Eye (tissue), 1 donor: ENCODE measurements around the gene AZGP1.
"Not testable (repeated sequence)": the region's sequence is repeated elsewhere in the genome, so short reads cannot be mapped to it uniquely, and the experiment has no call there.

Source experiments
- DNase-seq: peaks from one replicate; pipeline ENCODE4 v3.0.0-alpha.2; 2015

AZGP1 gene

GRCh38 chr7:99996755-99997544 lies 21.1 kb upstream of the AZGP1 start:
- no peak for DNase-seq

GRCh38 chr7:99994819-99995218 lies 19.0 kb upstream of the AZGP1 start:
- DNase-seq: no peak

- DNase-seq: no peak
Measured at GRCh38 chr7:99992330-99993038, 16.7 kb upstream of the AZGP1 start.

DNA sequence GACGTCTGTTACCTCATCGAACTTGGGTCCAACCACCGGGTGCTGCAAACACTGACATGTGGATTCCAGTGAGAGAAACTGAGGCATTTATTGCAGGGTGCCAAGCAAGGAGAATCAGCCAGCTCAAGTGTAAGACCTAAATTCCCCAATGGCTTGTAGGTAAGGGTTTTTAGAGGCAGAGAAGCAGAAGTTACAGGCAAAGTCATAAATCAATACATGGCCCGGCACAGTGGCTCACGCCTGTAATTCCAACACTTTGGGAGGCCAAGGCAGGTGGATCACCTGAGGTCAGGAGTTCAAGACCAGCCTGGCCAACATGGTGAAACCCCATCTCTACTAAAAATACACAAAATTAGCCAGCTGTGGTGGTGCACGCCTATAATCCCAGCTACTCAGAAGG lies 15.7 kb upstream of the AZGP1 start:
- DNase-seq: not testable (repeated sequence)

DNA sequence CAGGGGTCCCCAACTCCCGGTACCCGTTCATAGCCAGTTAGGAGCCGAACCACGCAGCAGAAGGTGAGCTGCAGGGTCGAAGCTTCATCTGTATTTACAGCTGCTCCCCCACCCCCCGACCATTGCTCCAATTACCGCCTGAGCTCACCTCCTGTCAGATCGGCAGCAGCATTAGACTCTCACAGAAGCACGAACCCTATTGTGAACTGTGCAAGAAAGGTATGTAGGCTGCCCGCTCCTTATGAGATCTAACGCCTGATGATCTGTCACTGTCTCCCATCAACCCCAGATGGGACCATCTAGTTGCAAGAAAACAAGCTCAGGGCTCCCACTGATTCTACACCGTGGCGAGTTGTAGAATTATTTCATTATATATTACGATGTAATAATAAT lies 14.6 kb upstream of the AZGP1 start:
- DNase-seq: peak; percentile 79

DNA sequence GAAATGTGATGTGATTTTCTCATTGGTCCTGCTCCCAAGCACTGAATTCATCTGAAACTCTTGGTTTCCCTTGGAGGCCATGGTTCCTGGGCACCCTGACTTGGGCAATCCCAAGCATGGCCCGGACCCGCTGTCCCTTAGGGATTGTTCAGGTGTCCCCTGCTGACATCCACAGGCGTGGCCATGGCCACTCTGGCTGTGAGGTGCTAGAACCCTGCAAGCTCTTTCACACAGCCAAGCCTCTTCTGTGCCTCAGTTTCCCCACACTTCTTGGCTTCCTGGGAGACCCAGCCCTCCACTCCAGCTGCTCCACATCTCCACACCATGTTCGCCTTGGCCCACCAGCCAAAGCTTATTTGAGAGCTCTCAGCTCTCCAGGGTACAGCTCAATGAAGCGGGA lies 12.0 kb upstream of the AZGP1 start:
- no peak for DNase-seq

GRCh38 chr7:99987306-99987705 lies 11.5 kb upstream of the AZGP1 start:
- DNase-seq: not testable (repeated sequence)

DNA sequence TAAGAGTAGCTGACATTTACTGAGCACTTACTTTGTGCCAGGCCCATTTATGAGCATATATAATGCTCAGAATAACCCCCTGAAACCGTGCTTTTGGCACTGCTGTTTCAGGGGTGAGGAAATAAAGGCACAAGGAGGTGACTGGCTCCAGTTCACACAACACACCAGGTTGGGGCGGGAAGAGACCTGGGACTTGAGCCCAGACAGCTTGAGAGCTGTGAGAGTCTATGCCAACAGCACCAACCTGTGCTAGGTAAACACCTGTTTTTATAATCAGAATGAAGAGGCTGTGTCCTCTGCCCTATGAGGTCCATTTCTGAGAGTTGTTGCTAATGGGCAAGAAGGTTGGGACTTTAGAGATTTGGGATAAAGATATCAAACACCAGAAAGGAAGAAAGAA lies 8.8 kb upstream of the AZGP1 start:
- no peak for DNase-seq

DNA sequence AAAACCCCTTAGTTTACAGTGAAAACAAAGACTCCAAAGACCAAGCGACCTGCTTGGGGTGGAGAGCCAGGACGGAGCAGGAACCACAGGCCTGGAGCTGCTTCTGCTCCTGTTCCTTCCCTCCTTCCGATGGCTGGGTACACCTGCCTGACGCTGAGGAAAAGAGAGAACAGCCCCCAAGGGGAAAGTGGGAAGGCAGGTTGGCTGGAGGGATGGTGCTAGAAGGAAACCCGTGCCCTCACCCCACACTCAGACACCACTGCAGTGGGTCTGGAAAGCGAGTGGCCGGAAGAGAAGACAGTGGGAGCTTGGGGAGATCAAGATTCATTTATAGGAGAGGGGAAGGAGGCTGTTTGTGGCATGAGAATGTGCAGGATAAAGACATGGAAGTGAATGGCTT lies 5.2 kb upstream of the AZGP1 start:
- not testable (repeated sequence) for DNase-seq

DNA sequence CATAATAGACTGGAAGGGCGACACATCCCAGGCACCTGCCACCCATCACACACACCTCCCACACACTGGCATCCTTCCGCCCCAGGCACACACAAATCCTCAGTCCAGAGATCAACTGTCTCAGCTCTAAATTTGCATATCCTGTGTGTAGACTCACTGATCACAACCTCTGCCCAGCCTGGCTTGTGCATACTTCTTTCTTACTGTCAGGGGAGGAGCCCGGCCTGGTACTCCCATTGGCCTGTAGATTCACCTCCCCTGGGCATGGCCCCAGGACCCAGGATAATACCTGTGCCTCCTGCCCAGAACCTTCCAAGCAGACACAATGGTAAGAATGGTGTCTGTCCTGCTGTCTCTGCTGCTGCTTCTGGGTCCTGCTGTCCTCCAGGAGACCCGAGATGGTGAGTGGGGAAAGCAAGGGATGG lies 4.6 kb upstream of the AZGP1 start:
- DNase-seq: not testable (repeated sequence)

GRCh38 chr7:99979814-99980225 lies 4.0 kb upstream of the AZGP1 start:
- DNase-seq: peak; percentile 67

GRCh38 chr7:99976626-99977025 lies 795 bp upstream of the AZGP1 start:
- no peak for DNase-seq

- no peak for DNase-seq
Measured at GRCh38 chr7:99974681-99975080, 1.1 kb downstream of the AZGP1 start.

DNA sequence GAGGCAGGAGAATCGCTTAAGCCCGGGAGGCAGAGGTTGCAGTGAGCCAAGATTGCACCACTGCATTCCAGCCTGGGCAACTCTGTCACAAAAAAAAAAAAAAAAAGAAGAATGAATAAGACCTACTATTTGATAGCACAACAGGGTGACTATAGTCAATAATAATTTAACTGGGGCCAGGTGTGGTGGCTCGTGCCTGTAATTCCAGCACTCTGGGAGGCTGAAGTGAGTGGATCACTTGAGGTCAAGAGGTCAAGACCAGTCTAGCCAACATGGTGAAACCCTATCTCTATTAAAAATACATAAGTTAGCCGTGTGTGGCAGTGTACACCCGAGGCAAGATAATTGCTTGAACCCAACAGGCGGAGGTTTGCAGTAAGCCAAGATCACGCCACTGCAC lies 2.0 kb downstream of the AZGP1 start:
- not testable (repeated sequence) for DNase-seq

- no peak for DNase-seq
Measured at GRCh38 chr7:99971242-99971641, 4.6 kb downstream of the AZGP1 start.

GRCh38 chr7:99969813-99970212 lies 6.0 kb downstream of the AZGP1 start:
- not testable (repeated sequence) for DNase-seq

DNA sequence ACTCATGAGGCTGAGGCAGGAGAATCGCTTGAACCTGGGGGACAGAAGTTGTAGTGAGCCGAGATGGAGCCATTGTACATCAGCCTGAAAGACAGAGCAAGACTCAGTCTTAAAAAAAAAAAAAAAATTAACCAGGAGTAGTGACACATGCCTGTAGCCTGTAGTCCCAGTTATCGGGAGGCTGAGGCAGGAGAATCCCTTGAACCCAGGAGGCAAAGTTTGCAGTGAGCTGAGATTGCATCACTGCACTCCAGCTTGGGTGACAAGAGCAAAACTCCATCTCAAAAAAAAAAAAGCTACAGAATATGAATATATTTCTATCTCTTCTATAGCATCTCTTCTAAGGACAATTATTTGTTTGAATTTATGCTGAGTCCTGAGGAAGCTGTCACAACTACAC lies 6.5 kb downstream of the AZGP1 start:
- DNase-seq: no peak

GRCh38 chr7:99958564-99959227 lies 17.1 kb downstream of the AZGP1 start:
- DNase-seq: no peak

DNA sequence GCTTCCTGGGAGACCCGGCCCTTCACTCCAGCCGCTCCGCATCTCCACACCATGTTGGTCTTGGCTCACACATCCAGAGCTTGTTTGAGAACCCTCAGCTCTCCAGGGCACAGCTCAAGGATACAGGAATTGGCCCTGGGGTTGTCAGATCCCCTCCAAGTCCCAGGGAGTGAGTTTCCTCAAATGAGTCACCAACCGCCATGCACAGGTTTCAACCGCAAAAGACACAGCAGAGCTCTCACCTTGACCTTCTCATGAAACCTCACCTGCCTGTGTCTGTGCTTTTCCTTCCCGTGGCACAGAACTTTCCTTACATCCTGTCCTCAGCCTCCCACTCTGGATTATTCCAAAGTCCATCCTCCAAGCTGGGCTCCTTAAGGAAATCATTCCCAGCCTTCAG lies 20.6 kb downstream of the AZGP1 start:
- DNase-seq: no peak

DNA sequence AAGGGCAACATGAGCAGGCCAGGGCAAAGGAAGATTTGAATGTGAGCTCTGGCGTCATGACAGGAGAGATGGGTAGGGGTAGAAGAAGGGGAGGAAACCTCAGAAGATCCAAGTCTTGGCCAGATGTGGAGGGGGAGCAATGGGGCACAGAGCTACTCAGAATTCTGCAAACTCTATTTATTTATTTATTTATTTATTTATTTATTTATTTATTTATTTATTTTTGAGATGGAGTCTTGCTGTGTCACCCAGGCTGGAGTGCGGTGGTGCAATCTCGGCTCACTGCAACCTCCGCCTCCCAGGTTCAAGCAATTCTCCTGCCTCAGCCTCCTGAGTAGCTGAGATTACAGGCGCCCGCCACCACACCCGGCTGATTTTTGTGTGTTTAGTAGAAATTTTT lies 21.2 kb downstream of the AZGP1 start:
- DNase-seq: not testable (repeated sequence)

- DNase-seq: no peak
Measured at GRCh38 chr7:99953649-99954048, 22.2 kb downstream of the AZGP1 start.

DNA sequence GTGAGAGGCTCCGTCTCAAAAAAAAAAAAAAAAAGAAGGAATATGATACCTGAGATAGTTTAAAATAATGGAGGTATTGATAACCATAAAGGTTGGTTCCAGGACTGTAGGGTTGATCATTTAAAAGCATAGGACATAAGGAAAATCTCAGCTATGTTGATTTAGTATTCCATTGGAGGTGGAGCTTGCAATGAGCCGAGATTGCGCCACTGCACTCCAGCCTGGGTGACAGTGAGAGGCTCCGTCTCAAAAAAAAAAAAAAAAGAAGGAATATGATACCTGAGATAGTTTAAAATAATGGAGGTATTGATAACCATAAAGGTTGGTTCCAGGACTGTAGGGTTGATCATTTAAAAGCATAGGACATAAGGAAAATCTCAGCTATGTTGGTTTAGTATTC lies 23.2 kb downstream of the AZGP1 start:
- DNase-seq: not testable (repeated sequence)

GRCh38 chr7:99950819-99951218 lies 25.0 kb downstream of the AZGP1 start:
- not testable (repeated sequence) for DNase-seq
